Body of pancreas (tissue), 4 donors: Measurements from ENCODE around the gene PHACTR3. TPM values are rescaled to one million over a fixed set of nuclear protein-coding genes. Genes with fewer than 3 reads are reported as not detected.

Source experiments
- ATAC-seq: fragments of 150-250 bp; one replicate; pipeline ENCODE4 v1.9.1; 2016
- DNase-seq, 4 donors: peaks; one replicate each; pipeline ENCODE4 v3.0.0-alpha.2; 2019
- H3K27ac ChIP-seq, 4 donors: fragments of 200-600 bp; sonication (generic); 1 replicate in 3 of 4; 2 replicates in 1 of 4; pipeline versions ENCODE4 v1.5.1 to v1.6.1; 2016 to 2019; ENCODE audit warnings: mild to moderate bottlenecking in 1 of 4, mixed read lengths in 1 of 4, moderate library complexity in 1 of 4
- H3K27me3 ChIP-seq, 2 donors: fragments of 200-600 bp; sonication (generic); one replicate each; pipeline ENCODE4 v1.6.0; 2016; ENCODE audit warnings: mild to moderate bottlenecking in 1 of 2
- H3K36me3 ChIP-seq, 2 donors: fragments of 200-600 bp; sonication (generic); replicated peaks in 1 of 2; 2 replicates each; pipeline ENCODE4 v1.5.1; 2016; ENCODE audit warnings: low read depth in 2 of 2; ENCODE audit not compliant: insufficient read depth in 1 of 2
- H3K4me1 ChIP-seq: fragments of 200-600 bp; sonication (generic); one replicate; pipeline ENCODE4 v1.6.0; 2016
- H3K4me3 ChIP-seq, 2 donors: fragments of 200-600 bp; sonication (generic); 1 replicate in 1 of 2; 2 replicates in 1 of 2; pipeline ENCODE4 v1.5.1; 2016 to 2019
- H3K9me3 ChIP-seq, 3 donors: fragments of 200-600 bp; sonication (generic); 1 replicate in 2 of 3; 2 replicates in 1 of 3; pipeline ENCODE4 v1.5.1; 2016
- POLR2A ChIP-seq, 3 donors: fragments of 450-650 bp; IDR thresholded peaks; one replicate each; pipeline ENCODE4 v1.6.1; 2016; ENCODE audit warnings: antibody characterized with exemption in 3 of 3, mild to moderate bottlenecking in 2 of 3
- WGBS, 2 donors: methylation state at CpG; one replicate each; pipeline ENCODE4 v1.1.5; 2017; 5-methylcytosine and 5-hydroxymethylcytosine counted together
- intact Hi-C: fragments of 100-400 bp; cut with DNase I; formaldehyde crosslinking; loops from one replicate; pipeline ENCODE4 v1.15.1; 2023
- total RNA-seq, 2 donors: library from RNA; depleted of rRNA; stranded (reverse); fragments of >200 nt; gene quantifications; one replicate each; pipeline ENCODE4 v1.1.0, GENCODE V29; 2016
- TF ChIP-seq, protein P1 (sequence below), 7 experiments: fragments of 450-650 bp in 4 of 7; fragments of 200-600 bp in 3 of 7; sonication (generic) in 3 of 7; IDR thresholded peaks; one replicate each; pipeline ENCODE4 v1.5.1; 2016 to 2019; ENCODE audit warnings: antibody characterized with exemption in 7 of 7

Gene PHACTR3
- total RNA-seq, 2 donors from 2014 or later, result 0.52 to 0.66 TPM

DNA sequence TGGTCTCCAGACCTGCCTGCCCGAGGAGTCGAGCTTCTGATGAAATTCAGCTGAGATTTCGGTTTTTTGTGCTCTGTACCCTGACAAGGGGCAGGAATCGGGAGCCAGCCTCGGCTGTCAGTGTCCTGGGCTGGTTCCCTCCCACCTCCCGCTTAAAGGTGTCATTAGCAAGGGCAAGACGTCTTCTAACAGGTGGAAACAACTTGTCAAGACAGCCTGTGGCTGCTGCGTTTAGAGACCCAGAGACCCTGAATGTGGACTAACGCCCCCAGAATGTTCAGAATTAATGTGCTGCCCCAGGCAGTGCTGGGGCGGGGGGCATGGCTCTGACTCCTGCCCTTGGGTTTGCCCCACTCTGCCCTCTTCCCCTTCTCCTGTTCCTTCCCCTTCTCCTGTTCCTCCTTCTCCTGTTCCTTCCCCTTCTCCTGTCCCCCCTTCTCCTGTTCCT, 69.7 kb downstream of the PHACTR3 start:
- H3K27me3 ChIP-seq, result no peaks in the 10 kb centered on the region
- TF ChIP-seq, protein P1, sequence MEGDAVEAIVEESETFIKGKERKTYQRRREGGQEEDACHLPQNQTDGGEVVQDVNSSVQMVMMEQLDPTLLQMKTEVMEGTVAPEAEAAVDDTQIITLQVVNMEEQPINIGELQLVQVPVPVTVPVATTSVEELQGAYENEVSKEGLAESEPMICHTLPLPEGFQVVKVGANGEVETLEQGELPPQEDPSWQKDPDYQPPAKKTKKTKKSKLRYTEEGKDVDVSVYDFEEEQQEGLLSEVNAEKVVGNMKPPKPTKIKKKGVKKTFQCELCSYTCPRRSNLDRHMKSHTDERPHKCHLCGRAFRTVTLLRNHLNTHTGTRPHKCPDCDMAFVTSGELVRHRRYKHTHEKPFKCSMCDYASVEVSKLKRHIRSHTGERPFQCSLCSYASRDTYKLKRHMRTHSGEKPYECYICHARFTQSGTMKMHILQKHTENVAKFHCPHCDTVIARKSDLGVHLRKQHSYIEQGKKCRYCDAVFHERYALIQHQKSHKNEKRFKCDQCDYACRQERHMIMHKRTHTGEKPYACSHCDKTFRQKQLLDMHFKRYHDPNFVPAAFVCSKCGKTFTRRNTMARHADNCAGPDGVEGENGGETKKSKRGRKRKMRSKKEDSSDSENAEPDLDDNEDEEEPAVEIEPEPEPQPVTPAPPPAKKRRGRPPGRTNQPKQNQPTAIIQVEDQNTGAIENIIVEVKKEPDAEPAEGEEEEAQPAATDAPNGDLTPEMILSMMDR (IDR thresholded peaks at IDR 0.05), result no peak
- TF ChIP-seq POLR2A (IDR thresholded peaks at IDR 0.05), result no peak
- WGBS, 2 donors, result 42 to 43% methylated on average over 10 of the region's 10 CpGs

GRCh38 chr20:59676126-59676850, 71.9 kb downstream of the PHACTR3 start:
- no peak overlapping the region for H3K4me3 ChIP-seq
- no peaks in the 10 kb centered on the region for H3K27me3 ChIP-seq
- TF ChIP-seq, protein P1 (IDR thresholded peaks at IDR 0.05), result no peak
- TF ChIP-seq POLR2A (IDR thresholded peaks at IDR 0.05), result no peak
- 50 to 52% methylated on average over 11 of the region's 11 CpGs for WGBS, 2 donors
- no peaks in the 10 kb centered on the region for H3K36me3 ChIP-seq
- no peaks in the 10 kb centered on the region for H3K4me1 ChIP-seq
- ATAC-seq (no peak), DNase-seq (no peak)
- no peaks in the 10 kb centered on the region for H3K9me3 ChIP-seq
- no peak overlapping the region for H3K27ac ChIP-seq
- intact Hi-C loops, result no loop called here

More for the DNA sequence above, 69.7 kb downstream of the PHACTR3 start:
- no peak overlapping the region for H3K4me3 ChIP-seq
- ATAC-seq, result no peak
- H3K27ac ChIP-seq, result no peak overlapping the region
- H3K9me3 ChIP-seq, result no peaks in the 10 kb centered on the region
- intact Hi-C loops, result no loop called here
- no peak for DNase-seq
- H3K36me3 ChIP-seq, result no peaks in the 10 kb centered on the region
- no peaks in the 10 kb centered on the region for H3K4me1 ChIP-seq

GRCh38 chr20:59676851-59677182, 72.5 kb downstream of the PHACTR3 start:
- ATAC-seq (no peak), DNase-seq (no peak)
- Histone ChIP-seq H3K9me3 (no peaks in the 10 kb centered on the region), H3K4me1 (no peaks in the 10 kb centered on the region), H3K27ac (no peak overlapping the region), H3K4me3 (no peak overlapping the region), H3K36me3 (no peaks in the 10 kb centered on the region), H3K27me3 (no peaks in the 10 kb centered on the region)
- WGBS, 2 donors, result 12 to 13% methylated on average over 4 of the region's 4 CpGs
- intact Hi-C loops, result no loop called here
- TF ChIP-seq, protein P1 (IDR thresholded peaks at IDR 0.05), result no peak
- no peak for TF ChIP-seq POLR2A (IDR thresholded peaks at IDR 0.05)

- Histone ChIP-seq H3K36me3 (no peaks in the 10 kb centered on the region), H3K27me3 (no peaks in the 10 kb centered on the region), H3K4me1 (no peaks in the 10 kb centered on the region), H3K9me3 (no peaks in the 10 kb centered on the region), H3K27ac (no peak overlapping the region), H3K4me3 (no peak overlapping the region)
- TF ChIP-seq, protein P1 (IDR thresholded peaks at IDR 0.05), result no peak
- TF ChIP-seq POLR2A (IDR thresholded peaks at IDR 0.05), result no peak
- 45 to 63% methylated on average over 6 of the region's 6 CpGs for WGBS, 2 donors
- ATAC-seq (no peak), DNase-seq (no peak)
- intact Hi-C loops, result no loop called here
These were observed 73.2 kb downstream of the PHACTR3 start for GRCh38 chr20:59677586-59677985.

DNA sequence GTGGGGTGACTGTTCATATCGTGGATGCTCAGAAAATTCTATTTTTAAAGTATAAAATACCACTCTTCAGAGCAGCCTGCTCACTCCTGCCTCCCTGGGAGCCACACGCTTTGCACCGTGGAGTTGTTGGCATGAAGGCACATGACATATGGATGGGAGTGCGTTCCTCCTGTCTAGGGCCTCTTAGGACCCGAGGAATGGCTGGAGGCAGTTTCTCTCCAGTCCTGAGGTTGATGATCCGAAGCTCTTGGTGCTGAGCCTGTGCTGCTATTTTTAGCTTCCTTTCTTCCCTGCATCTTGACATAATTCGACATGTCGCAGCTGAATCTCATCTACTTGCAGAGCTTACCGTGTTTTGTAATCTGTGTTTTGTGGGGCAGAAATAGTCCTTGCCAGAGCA, 73.9 kb downstream of the PHACTR3 start:
- H3K36me3 ChIP-seq, result no peaks in the 10 kb centered on the region
- TF ChIP-seq, protein P1 (IDR thresholded peaks at IDR 0.05), result no peak
- no peak for TF ChIP-seq POLR2A (IDR thresholded peaks at IDR 0.05)

More for the DNA sequence above, 73.9 kb downstream of the PHACTR3 start:
- H3K27ac ChIP-seq, result no peak overlapping the region
- ATAC-seq, result no peak
- 40 to 61% methylated on average over 8 to 9 of the region's 9 CpGs for WGBS, 2 donors
- H3K4me1 ChIP-seq, result no peaks in the 10 kb centered on the region
- H3K4me3 ChIP-seq, result no peak overlapping the region
- H3K9me3 ChIP-seq, result no peaks in the 10 kb centered on the region
- intact Hi-C loops, result no loop called here
- DNase-seq, result no peak
- H3K27me3 ChIP-seq, result no peaks in the 10 kb centered on the region
